HEK293 (cell line): ENCODE measurements around the gene HINFP.

Source experiments
- CTCF ChIA-PET: fragments of 350-600 bp; formaldehyde crosslinking; extraction: SDS; loops from one replicate; lab custom pipeline; 2021; ENCODE audit warnings: antibody characterized with exemption; lab: Yijun Ruan, JAX
- POLR2A ChIA-PET: fragments of 300-600 bp; formaldehyde crosslinking; extraction: SDS; loops from one replicate; lab custom pipeline; 2020; ENCODE audit warnings: antibody characterized with exemption, inconsistent platforms; lab: Yijun Ruan, JAX
- H3K27ac ChIP-seq: fragments of 200-500 bp; sonication (Bioruptor generic); 2 replicates; pipeline ENCODE4 v1.5.1; 2014; ENCODE audit warnings: low read depth, low read length, control low read depth, inconsistent platforms; ENCODE audit errors: extremely low read depth
- H3K36me3 ChIP-seq, 2 experiments: fragments of 200-500 bp in 1 of 2; sonication (Bioruptor generic) in 1 of 2; 1 replicate in 1 of 2; 2 replicates in 1 of 2; pipeline ENCODE4 v1.5.1; 2014 to 2017; ENCODE audit warnings: inconsistent platforms in 2 of 2, low read length in 2 of 2; ENCODE audit not compliant: control insufficient read depth in 2 of 2, insufficient read depth in 1 of 2
- H3K4me1 ChIP-seq: fragments of 200-500 bp; sonication (Bioruptor generic); 2 replicates; pipeline ENCODE4 v1.5.1; 2014; ENCODE audit warnings: mild to moderate bottlenecking, low read length, inconsistent platforms; ENCODE audit not compliant: control insufficient read depth, insufficient read depth
- H3K4me3 ChIP-seq: 2 replicates; pipeline ENCODE4 v1.5.1; 2011; ENCODE audit warnings: low read depth, mild to moderate bottlenecking, control low read depth, low read length, moderate library complexity
- H3K9me3 ChIP-seq: fragments of 200-500 bp; sonication (Bioruptor generic); 2 replicates; pipeline ENCODE4 v1.5.1; 2014; ENCODE audit warnings: low read depth, low read length, inconsistent platforms; ENCODE audit not compliant: control insufficient read depth, insufficient read depth
- GLIS1 ChIP-seq: fragments of 450-650 bp; formaldehyde crosslinking; IDR thresholded peaks from 2 replicates; pipeline ENCODE4 v1.5.1; 2016; ENCODE audit warnings: missing biosample characterization, missing genetic modification characterization
- KLF9 ChIP-seq: fragments of 450-650 bp; formaldehyde crosslinking; IDR thresholded peaks from 2 replicates; pipeline ENCODE4 v1.5.1; 2016; ENCODE audit warnings: missing biosample characterization, missing genetic modification characterization, low read depth
- REPIN1 ChIP-seq: fragments of 450-650 bp; formaldehyde crosslinking; IDR thresholded peaks from 2 replicates; pipeline ENCODE4 v1.5.1; 2017; ENCODE audit warnings: missing biosample characterization, missing genetic modification characterization, low read depth
- SCRT2 ChIP-seq: fragments of 450-650 bp; formaldehyde crosslinking; IDR thresholded peaks from 2 replicates; pipeline ENCODE4 v1.5.1; 2016; ENCODE audit warnings: missing biosample characterization, missing genetic modification characterization
- SETDB1 ChIP-seq: IDR thresholded peaks from one replicate; pipeline ENCODE4 v1.6.1; 2017; ENCODE audit warnings: mild to moderate bottlenecking, low read length, moderate library complexity, mixed read lengths; ENCODE audit not compliant: insufficient read length
- SP2 ChIP-seq: fragments of 450-650 bp; formaldehyde crosslinking; IDR thresholded peaks from 2 replicates; pipeline ENCODE4 v1.5.1; 2016; ENCODE audit warnings: missing biosample characterization, missing genetic modification characterization
- ZBTB17 ChIP-seq: fragments of 450-650 bp; formaldehyde crosslinking; IDR thresholded peaks from 2 replicates; pipeline ENCODE4 v1.5.1; 2016; ENCODE audit warnings: missing biosample characterization, missing genetic modification characterization
- ZFP41 ChIP-seq: fragments of 450-650 bp; formaldehyde crosslinking; IDR thresholded peaks from 2 replicates; pipeline ENCODE4 v1.5.1; 2016; ENCODE audit warnings: missing biosample characterization, missing genetic modification characterization, borderline replicate concordance
- ZNF2 ChIP-seq: fragments of 450-650 bp; formaldehyde crosslinking; IDR thresholded peaks from 2 replicates; pipeline ENCODE4 v1.5.1; 2016; ENCODE audit warnings: missing biosample characterization, missing genetic modification characterization
- ZNF274 ChIP-seq, 2 experiments: fragments of 200-500 bp in 1 of 2; fragments of 450-650 bp in 1 of 2; sonication (Bioruptor generic) in 1 of 2; formaldehyde crosslinking in 1 of 2; IDR thresholded peaks; 2 replicates each; pipeline versions ENCODE4 v1.5.1 to v1.6.1; 2014 to 2016; ENCODE audit warnings: borderline replicate concordance in 1 of 2, inconsistent platforms in 1 of 2, low read length in 1 of 2, missing biosample characterization in 1 of 2, missing genetic modification characterization in 1 of 2
- ZNF394 ChIP-seq: fragments of 450-650 bp; formaldehyde crosslinking; IDR thresholded peaks from 2 replicates; pipeline ENCODE4 v1.5.1; 2016; ENCODE audit warnings: missing biosample characterization, missing genetic modification characterization, mild to moderate bottlenecking, moderate library complexity, borderline replicate concordance
- ZNF433 ChIP-seq: fragments of 450-650 bp; formaldehyde crosslinking; IDR thresholded peaks from 2 replicates; pipeline ENCODE4 v1.5.1; 2016; ENCODE audit warnings: missing biosample characterization, missing genetic modification characterization, low read depth
- ZNF501 ChIP-seq: fragments of 450-650 bp; formaldehyde crosslinking; IDR thresholded peaks from 2 replicates; pipeline ENCODE4 v1.5.1; 2016; ENCODE audit warnings: missing biosample characterization, missing genetic modification characterization
- ZNF561 ChIP-seq: fragments of 450-650 bp; IDR thresholded peaks from 2 replicates; pipeline ENCODE4 v1.5.1; 2018; ENCODE audit warnings: missing biosample characterization, missing genetic modification characterization, borderline replicate concordance
- ZNF629 ChIP-seq: fragments of 450-650 bp; formaldehyde crosslinking; IDR thresholded peaks from 2 replicates; pipeline ENCODE4 v1.5.1; 2017; ENCODE audit warnings: missing biosample characterization, missing genetic modification characterization
- ZNF660 ChIP-seq: fragments of 450-650 bp; IDR thresholded peaks from 2 replicates; pipeline ENCODE4 v1.5.1; 2018; ENCODE audit warnings: missing biosample characterization, mild to moderate bottlenecking, missing genetic modification characterization
- ZNF76 ChIP-seq: fragments of 450-650 bp; formaldehyde crosslinking; IDR thresholded peaks from 2 replicates; pipeline ENCODE4; 2016; ENCODE audit warnings: low read depth, missing biosample characterization, missing genetic modification characterization, borderline replicate concordance
- ZNF768 ChIP-seq: fragments of 450-650 bp; formaldehyde crosslinking; IDR thresholded peaks from 2 replicates; pipeline ENCODE4 v1.5.1; 2018; ENCODE audit warnings: missing biosample characterization, mild to moderate bottlenecking, missing genetic modification characterization
- ZNF777 ChIP-seq: fragments of 450-650 bp; formaldehyde crosslinking; IDR thresholded peaks from 2 replicates; pipeline ENCODE4 v1.5.1; 2017; ENCODE audit warnings: missing biosample characterization, missing genetic modification characterization, borderline replicate concordance
- ZNF785 ChIP-seq: fragments of 450-650 bp; formaldehyde crosslinking; IDR thresholded peaks from 2 replicates; pipeline ENCODE4 v1.5.1; 2016; ENCODE audit warnings: missing biosample characterization, missing genetic modification characterization
- ZSCAN16 ChIP-seq: fragments of 450-650 bp; formaldehyde crosslinking; IDR thresholded peaks from 2 replicates; pipeline ENCODE4 v1.5.1; 2016; ENCODE audit warnings: missing biosample characterization, missing genetic modification characterization
- ZSCAN30 ChIP-seq: fragments of 450-650 bp; IDR thresholded peaks from 2 replicates; pipeline ENCODE4 v1.5.1; 2018; ENCODE audit warnings: missing biosample characterization, mild to moderate bottlenecking, missing genetic modification characterization, moderate library complexity
- TF ChIP-seq, protein P1 (sequence below): fragments of 450-650 bp; formaldehyde crosslinking; IDR thresholded peaks from 2 replicates; pipeline ENCODE4 v1.5.1; 2017; ENCODE audit warnings: missing biosample characterization, missing genetic modification characterization
- TF ChIP-seq, protein P2 (sequence below): fragments of 450-650 bp; formaldehyde crosslinking; IDR thresholded peaks from 2 replicates; pipeline ENCODE4 v1.5.1; 2016; ENCODE audit warnings: missing biosample characterization, missing genetic modification characterization
- TF ChIP-seq, protein P3 (sequence below): fragments of 450-650 bp; formaldehyde crosslinking; IDR thresholded peaks from 2 replicates; pipeline ENCODE4 v1.5.1; 2016; ENCODE audit warnings: missing biosample characterization, missing genetic modification characterization
- TF ChIP-seq, protein P4 (sequence below): fragments of 450-650 bp; formaldehyde crosslinking; IDR thresholded peaks from 2 replicates; pipeline ENCODE4 v1.5.1; 2016; ENCODE audit warnings: missing biosample characterization, missing genetic modification characterization
- TF ChIP-seq, protein P5 (sequence below): fragments of 450-650 bp; IDR thresholded peaks from 2 replicates; pipeline ENCODE4 v1.5.1; 2018; ENCODE audit warnings: missing biosample characterization, missing genetic modification characterization

Gene HINFP

DNA sequence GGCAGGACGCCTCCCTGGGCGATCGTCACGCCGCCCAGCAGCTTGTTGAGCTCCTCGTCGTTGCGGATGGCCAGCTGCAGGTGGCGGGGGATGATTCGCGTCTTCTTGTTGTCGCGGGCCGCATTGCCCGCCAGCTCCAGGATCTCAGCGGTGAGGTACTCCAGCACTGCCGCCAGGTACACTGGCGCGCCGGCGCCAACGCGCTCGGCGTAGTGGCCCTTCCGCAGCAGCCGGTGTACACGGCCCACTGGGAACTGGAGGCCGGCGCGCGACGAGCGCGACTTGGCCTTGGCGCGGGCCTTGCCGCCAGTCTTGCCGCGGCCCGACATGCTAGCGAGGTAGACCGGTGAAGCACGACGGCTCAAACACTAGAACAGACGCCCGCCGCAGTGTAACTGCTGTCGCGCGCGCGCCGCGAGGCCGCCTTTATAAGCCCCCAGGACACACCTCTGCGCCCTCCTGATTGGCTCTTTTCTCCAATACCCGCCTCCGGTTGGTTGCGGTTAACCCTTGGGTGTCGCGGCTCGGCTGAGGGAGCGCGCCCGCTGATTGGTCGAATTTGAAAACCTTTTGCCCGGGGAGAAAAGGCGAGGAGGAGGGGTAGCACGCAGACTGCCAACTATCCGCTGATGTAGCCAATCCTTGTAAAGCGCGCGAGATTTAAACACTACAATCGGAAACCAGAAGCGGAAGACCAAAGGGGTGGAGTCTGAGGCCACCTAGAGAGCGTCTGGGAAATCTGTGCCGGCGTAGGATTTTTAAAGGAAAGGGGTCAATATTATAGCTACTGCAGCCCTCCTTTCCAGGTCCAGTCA lies 26.1 kb upstream of the HINFP start:
- H3K4me3 ChIP-seq = peak overlapping the region; percentile 98
- H3K4me1 ChIP-seq = no peaks in the 10 kb centered on the region
- POLR2A ChIA-PET = interaction anchor here (0.6 to 4.0 kb wide), 30 partner anchors 10 to 276 kb away, joined by 3 to 65 read pairs (median 4); partner anchors contain the start of genes BCL9L, C2CD2L, HINFP and HMBS
- CTCF ChIA-PET = interaction anchor here (0.7 kb wide), 2 partner anchors 21 to 26 kb away, joined by 3 to 4 read pairs; partner anchors contain the start of gene HINFP
- H3K36me3 ChIP-seq = peaks cover 0 to 68% of the 10 kb centered on the region in 2 experiments; a peak in 1 of 3 replicates
- H3K27ac ChIP-seq = peak overlapping the region; percentile 82
- no peaks in the 10 kb centered on the region for H3K9me3 ChIP-seq
- TF ChIP-seq, protein P1, sequence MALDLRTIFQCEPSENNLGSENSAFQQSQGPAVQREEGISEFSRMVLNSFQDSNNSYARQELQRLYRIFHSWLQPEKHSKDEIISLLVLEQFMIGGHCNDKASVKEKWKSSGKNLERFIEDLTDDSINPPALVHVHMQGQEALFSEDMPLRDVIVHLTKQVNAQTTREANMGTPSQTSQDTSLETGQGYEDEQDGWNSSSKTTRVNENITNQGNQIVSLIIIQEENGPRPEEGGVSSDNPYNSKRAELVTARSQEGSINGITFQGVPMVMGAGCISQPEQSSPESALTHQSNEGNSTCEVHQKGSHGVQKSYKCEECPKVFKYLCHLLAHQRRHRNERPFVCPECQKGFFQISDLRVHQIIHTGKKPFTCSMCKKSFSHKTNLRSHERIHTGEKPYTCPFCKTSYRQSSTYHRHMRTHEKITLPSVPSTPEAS (tag by site-specific recombination) = 0 out of 2 replicates have a peak, but pooled peaks have one; percentile 8
- TF ChIP-seq ZNF629 (peak; percentile 43; the same call in 1 of the 2 replicates), ZNF2 (tag by site-specific recombination) (peak; percentile 97; the same call in 1 of the 2 replicates), SETDB1 (peak; percentile 88), ZNF777 (tag by site-specific recombination) (peak; percentile 62; the same call in 1 of the 2 replicates), ZFP41 (tag by site-specific recombination) (0 out of 2 replicates have a peak, but pooled peaks have one; percentile 43), ZNF76 (tag by site-specific recombination) (peak; percentile 43; the same call in 1 of the 2 replicates), ZNF274 (IDR thresholded peaks at IDR 0.05; ENCODE audit: low read length) (no peak), ZNF274 (tag by site-specific recombination; IDR thresholded peaks at IDR 0.05; ENCODE audit: borderline replicate concordance) (no peak), KLF9 (peak; percentile 65), ZSCAN16 (tag by site-specific recombination) (no peak), ZNF433 (tag by site-specific recombination) (no peak), SP2 (tag by site-specific recombination) (peak; percentile 96), ZSCAN30 (tag by site-specific recombination) (peak; percentile 84), ZNF660 (peak; percentile 90), GLIS1 (tag by site-specific recombination) (peak; percentile 42; the same call in 1 of the 2 replicates), ZNF394 (peak; percentile 81), ZNF768 (tag by site-specific recombination) (peak; percentile 29; the same call in 1 of the 2 replicates), ZNF561 (tag by site-specific recombination) (peak; percentile 24; the same call in 1 of the 2 replicates), SCRT2 (tag by site-specific recombination) (peak; percentile 85), ZBTB17 (tag by site-specific recombination) (peak; percentile 54), ZNF785 (tag by site-specific recombination) (0 out of 2 replicates have a peak, but pooled peaks have one; percentile 64), ZNF501 (tag by site-specific recombination) (peak; percentile 96), REPIN1 (0 out of 2 replicates have a peak, but pooled peaks have one; percentile 54)
- TF ChIP-seq, protein P2, sequence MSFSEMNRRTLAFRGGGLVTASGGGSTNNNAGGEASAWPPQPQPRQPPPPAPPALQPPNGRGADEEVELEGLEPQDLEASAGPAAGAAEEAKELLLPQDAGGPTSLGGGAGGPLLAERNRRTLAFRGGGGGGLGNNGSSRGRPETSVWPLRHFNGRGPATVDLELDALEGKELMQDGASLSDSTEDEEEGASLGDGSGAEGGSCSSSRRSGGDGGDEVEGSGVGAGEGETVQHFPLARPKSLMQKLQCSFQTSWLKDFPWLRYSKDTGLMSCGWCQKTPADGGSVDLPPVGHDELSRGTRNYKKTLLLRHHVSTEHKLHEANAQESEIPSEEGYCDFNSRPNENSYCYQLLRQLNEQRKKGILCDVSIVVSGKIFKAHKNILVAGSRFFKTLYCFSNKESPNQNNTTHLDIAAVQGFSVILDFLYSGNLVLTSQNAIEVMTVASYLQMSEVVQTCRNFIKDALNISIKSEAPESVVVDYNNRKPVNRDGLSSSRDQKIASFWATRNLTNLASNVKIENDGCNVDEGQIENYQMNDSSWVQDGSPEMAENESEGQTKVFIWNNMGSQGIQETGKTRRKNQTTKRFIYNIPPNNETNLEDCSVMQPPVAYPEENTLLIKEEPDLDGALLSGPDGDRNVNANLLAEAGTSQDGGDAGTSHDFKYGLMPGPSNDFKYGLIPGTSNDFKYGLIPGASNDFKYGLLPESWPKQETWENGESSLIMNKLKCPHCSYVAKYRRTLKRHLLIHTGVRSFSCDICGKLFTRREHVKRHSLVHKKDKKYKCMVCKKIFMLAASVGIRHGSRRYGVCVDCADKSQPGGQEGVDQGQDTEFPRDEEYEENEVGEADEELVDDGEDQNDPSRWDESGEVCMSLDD (tag by site-specific recombination) = 0 out of 2 replicates have a peak, but pooled peaks have one; percentile 59
- TF ChIP-seq, protein P3, sequence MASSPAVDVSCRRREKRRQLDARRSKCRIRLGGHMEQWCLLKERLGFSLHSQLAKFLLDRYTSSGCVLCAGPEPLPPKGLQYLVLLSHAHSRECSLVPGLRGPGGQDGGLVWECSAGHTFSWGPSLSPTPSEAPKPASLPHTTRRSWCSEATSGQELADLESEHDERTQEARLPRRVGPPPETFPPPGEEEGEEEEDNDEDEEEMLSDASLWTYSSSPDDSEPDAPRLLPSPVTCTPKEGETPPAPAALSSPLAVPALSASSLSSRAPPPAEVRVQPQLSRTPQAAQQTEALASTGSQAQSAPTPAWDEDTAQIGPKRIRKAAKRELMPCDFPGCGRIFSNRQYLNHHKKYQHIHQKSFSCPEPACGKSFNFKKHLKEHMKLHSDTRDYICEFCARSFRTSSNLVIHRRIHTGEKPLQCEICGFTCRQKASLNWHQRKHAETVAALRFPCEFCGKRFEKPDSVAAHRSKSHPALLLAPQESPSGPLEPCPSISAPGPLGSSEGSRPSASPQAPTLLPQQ = peak; percentile 71
- TF ChIP-seq, protein P4, sequence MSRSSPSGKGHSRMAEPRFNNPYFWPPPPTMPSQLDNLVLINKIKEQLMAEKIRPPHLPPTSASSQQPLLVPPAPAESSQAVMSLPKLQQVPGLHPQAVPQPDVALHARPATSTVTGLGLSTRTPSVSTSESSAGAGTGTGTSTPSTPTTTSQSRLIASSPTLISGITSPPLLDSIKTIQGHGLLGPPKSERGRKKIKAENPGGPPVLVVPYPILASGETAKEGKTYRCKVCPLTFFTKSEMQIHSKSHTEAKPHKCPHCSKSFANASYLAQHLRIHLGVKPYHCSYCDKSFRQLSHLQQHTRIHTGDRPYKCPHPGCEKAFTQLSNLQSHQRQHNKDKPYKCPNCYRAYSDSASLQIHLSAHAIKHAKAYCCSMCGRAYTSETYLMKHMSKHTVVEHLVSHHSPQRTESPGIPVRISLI (tag by site-specific recombination) = no peak
- TF ChIP-seq, protein P5, sequence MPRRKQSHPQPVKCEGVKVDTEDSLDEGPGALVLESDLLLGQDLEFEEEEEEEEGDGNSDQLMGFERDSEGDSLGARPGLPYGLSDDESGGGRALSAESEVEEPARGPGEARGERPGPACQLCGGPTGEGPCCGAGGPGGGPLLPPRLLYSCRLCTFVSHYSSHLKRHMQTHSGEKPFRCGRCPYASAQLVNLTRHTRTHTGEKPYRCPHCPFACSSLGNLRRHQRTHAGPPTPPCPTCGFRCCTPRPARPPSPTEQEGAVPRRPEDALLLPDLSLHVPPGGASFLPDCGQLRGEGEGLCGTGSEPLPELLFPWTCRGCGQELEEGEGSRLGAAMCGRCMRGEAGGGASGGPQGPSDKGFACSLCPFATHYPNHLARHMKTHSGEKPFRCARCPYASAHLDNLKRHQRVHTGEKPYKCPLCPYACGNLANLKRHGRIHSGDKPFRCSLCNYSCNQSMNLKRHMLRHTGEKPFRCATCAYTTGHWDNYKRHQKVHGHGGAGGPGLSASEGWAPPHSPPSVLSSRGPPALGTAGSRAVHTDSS (tag by site-specific recombination) = 0 out of 2 replicates have a peak, but pooled peaks have one; percentile 35
